Esophagus muscularis mucosa (tissue), 3 donors: ENCODE results near the gene USP31.

Source experiments
- POLR2A ChIP-seq: fragments of 450-650 bp; IDR thresholded peaks from one replicate; pipeline ENCODE4 v1.6.1; 2017; ENCODE audit warnings: antibody characterized with exemption, moderate library complexity, mild to moderate bottlenecking, low read depth
- TF ChIP-seq, protein P1 (sequence below), 3 experiments: fragments of 200-600 bp in 2 of 3; fragments of 450-650 bp in 1 of 3; sonication (generic) in 2 of 3; IDR thresholded peaks; one replicate each; pipeline ENCODE4 v1.5.1; 2017 to 2019; ENCODE audit warnings: antibody characterized with exemption in 3 of 3, mild to moderate bottlenecking in 2 of 3, moderate library complexity in 1 of 3

DNA sequence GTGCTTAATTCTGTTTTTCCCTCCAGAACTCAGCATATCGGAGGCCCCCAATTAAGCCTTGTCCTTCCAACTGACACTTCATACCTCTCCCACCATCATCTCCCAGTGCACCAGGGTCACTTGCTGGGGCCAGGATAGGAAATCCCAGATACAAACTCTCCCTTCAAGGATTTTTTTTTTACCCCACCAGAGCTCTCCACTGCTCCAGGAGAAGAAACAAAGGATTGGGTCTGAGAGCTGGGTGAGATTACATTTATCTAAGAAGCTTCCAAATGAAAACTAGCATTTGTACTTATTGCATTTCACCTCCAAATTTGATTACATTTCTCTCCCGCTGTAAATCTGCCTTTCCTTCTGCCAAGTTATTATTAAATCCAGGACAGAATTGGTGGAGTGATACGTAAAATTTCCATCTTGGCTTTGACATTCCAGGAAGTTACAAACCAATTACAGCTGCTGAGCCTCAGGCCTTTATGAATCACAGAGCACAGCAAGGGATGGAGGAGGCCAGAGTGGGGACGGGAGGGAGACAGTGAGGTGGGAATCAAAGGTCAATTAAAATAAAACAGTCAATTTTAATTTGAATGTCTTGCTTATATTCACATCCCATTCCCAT, 123.5 kb downstream of the USP31 start:
- TF ChIP-seq, protein P1, sequence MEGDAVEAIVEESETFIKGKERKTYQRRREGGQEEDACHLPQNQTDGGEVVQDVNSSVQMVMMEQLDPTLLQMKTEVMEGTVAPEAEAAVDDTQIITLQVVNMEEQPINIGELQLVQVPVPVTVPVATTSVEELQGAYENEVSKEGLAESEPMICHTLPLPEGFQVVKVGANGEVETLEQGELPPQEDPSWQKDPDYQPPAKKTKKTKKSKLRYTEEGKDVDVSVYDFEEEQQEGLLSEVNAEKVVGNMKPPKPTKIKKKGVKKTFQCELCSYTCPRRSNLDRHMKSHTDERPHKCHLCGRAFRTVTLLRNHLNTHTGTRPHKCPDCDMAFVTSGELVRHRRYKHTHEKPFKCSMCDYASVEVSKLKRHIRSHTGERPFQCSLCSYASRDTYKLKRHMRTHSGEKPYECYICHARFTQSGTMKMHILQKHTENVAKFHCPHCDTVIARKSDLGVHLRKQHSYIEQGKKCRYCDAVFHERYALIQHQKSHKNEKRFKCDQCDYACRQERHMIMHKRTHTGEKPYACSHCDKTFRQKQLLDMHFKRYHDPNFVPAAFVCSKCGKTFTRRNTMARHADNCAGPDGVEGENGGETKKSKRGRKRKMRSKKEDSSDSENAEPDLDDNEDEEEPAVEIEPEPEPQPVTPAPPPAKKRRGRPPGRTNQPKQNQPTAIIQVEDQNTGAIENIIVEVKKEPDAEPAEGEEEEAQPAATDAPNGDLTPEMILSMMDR (IDR thresholded peaks at IDR 0.05), result no peak
- no peak for TF ChIP-seq POLR2A
